ENCODE measurements around the gene RAB11B.
"Not testable (repeated sequence)": the region's sequence is repeated elsewhere in the genome, so short reads cannot be mapped to it uniquely, and the experiment has no call there.

The RAB11B gene

DNA sequence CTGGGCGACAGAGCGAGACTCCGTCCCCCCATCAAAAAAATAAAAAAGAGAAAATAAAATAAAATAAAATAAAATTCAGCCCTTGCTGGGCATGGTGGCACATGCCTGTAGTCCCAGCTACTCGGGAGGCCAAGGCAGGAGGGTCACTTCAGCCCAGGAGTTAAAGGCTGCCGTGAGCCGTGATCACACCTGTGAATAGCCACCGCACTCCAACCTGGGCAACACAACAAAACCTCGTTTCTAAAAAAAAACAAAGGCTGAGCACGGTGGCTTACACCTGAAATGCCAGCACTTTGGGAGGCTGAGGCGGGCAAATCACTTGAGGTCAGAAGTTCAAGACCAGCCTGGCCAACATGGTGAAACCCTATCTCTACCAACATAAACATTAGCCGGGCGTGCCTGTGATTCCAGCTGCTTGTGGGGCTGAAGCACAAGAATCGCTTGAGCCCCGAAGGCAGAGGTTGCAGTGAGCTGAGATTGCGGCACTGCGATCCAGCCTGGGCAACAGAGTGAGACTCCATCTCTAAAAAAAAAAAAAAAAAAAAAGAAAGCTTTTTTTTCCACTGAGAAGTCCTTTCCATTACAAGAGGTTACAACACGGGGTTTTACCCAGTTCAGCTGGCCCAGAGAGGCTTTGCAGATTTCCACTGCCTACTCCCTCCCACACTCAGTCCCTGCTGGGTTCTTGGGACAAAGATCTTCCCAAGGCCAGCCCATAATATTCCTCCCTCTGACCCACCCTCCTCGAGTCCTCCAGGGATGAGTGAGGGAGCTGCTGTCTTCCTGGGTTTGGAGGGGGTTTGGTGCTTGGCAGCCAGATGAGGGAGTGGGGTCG is 19.8 kb upstream of the RAB11B start:
- peak in 1 of 58 donors; percentile 23 for DNase-seq

DNA sequence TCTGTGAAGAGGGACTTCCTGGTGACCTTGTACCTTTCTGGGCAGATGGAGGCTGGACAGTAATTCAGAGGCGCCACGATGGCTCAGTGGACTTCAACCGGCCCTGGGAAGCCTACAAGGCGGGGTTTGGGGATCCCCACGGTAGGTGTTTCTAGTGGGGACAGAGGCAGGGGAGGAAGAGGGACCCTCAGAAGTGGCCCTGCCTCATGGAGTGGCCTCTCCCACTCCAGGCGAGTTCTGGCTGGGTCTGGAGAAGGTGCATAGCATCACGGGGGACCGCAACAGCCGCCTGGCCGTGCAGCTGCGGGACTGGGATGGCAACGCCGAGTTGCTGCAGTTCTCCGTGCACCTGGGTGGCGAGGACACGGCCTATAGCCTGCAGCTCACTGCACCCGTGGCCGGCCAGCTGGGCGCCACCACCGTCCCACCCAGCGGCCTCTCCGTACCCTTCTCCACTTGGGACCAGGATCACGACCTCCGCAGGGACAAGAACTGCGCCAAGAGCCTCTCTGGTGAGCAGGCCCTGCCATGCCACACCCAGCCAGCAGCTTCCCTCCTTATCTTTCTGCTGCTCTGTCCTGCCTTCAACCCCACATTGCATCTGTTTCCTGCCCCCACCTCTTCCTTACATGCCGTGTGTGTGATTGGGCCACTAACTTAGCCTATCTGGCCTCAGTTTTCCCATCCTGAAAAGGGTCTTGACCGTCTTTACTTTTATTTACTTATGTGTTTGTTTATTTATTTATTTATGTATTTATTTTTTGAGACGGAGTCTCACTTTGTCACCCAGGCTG is 19.0 kb upstream of the RAB11B start:
- DNase-seq = peak in 1 of 58 donors; percentile 18

DNA sequence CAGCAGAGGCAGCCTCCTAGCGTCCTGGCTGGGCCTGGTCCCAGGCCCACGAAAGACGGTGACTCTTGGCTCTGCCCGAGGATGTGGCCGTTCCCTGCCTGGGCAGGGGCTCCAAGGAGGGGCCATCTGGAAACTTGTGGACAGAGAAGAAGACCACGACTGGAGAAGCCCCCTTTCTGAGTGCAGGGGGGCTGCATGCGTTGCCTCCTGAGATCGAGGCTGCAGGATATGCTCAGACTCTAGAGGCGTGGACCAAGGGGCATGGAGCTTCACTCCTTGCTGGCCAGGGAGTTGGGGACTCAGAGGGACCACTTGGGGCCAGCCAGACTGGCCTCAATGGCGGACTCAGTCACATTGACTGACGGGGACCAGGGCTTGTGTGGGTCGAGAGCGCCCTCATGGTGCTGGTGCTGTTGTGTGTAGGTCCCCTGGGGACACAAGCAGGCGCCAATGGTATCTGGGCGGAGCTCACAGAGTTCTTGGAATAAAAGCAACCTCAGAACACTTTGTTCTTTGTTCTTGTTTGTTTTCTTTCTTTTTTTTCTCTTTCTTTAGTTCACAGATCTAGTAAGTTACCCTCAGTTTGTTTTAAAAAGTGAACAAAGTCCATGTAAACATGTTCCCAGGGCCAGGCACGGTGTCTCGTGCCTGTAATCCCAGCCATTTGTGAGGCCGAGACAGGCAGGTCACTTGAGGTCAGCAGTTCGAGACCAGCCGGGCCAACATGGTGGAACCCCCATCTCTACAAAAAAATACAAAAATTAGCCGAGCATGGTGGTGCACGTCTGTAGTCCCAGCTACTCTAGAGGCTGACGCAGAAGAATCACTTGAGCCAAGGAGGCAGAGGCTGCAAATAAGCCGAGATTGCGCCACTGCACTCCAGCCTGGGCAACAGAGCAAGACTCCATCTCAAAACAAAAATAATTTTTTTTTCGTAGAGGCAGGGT is 16.0 kb upstream of the RAB11B start:
- peak in 9 of 58 donors; percentile 10 to 37 (median 23) for DNase-seq

DNA sequence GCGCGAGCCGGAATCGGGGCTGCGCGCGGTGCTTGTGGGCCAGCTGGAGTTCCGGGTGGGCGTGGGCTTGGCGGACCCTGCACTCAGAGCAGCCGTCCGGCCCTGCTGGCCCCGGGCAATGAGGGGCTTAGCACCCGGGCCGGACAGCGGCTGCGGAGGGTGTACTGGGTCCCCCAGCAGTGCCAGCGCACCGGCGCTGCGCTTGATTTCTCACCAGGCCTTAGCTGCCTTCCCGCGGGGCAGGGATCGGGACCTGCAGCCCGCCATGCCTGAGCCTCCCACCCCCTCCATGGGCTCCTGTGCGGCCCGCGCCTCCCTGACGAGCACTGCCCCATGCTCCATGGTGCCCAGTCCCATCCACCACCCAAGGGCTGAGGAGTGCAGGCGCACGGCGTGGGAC is 14.4 kb upstream of the RAB11B start:
- not testable (repeated sequence) for DNase-seq

DNA sequence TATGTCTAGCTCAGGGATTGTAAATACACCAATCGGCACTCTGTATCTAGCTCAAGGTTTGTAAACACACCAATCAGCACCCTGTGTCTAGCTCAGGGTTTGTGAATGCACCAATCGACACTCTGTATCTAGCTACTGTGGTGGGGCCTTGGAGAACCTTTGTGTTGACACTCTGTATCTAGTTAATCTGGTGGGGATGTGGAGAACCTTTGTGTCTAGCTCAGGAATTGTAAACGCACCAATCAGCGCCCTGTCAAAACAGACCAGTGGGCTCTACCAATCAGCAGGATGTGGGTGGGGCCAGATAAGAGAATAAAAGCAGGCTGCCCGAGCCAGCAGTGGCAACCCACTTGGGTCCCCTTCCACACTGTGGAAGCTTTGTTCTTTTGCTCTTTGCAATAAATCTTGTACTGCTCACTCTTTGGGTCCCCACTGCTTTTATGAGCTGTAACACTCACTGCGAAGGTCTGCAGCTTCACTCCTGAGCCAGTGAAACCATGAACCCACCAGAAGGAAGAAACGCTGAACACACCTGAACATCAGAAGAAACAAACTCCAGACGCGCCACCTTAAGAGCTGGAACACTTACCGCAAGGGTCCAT is 13.7 kb upstream of the RAB11B start:
- not testable (repeated sequence) for DNase-seq

DNA sequence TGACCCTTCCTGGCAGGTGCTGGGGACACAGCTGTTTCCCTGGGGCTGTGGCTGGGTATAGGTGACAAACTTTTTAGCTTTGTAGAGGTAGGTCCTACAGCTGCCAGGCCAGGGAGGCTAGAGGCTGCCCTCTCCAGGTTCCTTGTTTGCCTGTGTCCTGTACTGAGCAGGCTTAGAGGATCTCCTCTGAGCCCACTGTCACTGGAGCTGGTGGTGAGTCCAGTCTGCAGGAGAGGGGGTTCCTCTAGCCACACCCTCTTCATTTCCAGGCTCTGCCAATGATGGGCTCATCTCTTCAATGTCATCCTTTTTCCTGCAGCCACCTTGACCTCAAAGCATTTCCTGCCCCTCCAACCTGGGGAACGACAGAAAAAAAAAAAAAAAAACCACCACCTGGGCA is 12.6 kb upstream of the RAB11B start:
- no peak for DNase-seq

DNA sequence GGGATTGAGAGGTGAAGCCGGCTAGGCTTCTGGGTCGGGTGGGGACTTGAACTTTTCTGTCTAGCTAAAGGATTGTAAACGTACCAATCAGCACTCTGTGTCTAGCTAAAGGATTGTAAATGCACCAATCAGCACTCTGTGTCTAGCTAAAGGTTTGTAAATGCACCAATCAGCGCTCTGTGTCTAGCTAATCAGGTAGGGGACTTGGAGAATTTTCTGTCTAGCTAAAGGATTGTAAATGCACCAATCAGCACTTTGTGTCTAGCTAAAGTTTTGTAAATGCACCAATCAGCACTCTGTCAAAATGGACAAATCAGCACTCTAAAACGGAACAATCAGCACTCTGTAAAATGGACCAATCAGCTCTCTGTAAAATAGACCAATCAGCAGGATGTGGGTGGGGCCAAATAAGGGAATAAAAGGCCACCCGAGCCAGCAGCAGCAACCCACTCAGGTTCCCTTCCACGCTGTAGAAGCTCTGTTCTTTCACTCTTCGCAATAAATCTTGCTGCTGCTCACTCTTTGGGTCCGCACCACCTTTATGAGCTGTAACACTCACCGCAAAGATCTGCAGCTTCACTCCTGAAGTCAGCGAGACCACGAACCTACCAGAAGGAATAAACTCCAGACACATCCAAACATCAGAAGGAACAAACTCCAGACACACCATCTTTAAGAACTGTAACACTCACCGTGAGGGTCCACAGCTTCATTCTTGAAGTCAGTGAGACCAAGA is 10.8 kb upstream of the RAB11B start:
- not testable (repeated sequence) for DNase-seq

DNA sequence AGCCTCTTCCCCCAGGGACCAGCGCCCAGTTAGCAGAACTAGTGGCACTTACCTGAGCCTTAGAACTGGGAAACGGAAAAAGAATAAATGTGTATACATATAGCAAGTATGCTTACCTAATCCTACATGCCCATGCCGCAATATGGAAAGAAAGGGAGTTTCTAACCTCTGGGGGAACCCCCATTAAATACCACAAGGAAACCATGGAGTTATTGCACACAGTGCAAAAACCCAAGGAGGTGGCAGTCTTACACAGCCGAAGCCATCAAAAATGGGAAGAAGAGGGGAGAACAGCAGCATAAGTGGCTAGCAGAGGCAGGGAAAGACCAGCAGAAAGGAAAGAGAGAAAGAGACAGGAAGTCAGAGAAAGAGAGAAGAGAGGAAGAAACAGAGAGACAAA is 5.6 kb upstream of the RAB11B start:
- not testable (repeated sequence) for DNase-seq

DNA sequence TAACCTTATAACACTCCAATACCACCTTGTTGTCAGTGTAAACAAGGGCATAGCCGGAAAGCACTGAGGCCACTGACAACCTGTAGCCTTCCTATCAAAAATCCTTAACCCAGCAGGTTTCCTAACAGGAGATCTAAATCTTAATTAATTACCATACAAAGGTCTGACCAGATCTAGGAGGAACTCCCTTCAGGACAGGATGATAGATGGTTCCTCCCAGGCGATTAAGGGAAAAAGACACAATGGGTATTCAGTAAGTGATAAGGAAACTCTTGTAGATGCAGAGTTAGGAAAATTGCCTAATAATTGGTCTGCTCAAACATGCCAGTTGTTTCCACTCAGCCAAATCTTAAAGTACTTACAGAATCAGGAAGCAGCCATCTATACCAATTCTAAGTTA is 5.1 kb upstream of the RAB11B start:
- not testable (repeated sequence) for DNase-seq

DNA sequence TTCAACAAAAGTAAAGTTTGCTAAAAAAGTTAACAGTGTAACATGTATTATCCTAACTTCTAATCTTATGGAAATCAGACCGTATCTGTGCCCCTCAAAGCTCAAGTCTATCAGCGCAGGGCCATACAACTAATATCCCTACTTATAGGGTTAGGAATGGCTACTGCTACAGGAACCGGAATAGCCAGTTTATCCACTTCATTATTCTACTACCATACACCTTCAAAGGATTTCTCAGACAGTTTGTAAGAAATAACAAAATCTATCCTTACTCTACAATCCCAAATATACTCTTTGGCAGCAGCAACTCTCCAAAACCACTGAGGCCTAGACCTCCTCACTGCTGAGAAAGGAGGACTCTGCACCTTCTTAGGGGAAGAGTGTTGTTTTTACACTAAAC is 4.6 kb upstream of the RAB11B start:
- DNase-seq = not testable (repeated sequence)

DNA sequence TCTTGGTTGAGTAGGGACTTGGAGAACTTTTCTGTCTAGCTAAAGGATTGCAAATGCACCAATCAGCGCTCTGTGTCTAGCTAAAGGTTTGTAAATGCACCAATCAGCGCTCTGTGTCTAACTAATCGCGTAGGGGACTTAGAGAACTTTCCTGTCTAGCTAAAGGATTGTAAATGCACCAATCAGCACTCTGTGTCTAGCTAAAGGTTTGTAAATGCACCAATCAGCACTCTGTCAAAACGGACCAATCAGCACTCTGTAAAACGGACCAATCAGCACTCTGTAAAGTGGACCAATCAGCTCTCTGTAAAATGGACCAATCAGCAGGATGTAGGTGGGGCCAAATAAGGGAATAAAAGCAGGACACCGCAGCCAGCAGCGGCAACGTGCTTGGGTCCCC is 3.7 kb upstream of the RAB11B start:
- DNase-seq = not testable (repeated sequence)

DNA sequence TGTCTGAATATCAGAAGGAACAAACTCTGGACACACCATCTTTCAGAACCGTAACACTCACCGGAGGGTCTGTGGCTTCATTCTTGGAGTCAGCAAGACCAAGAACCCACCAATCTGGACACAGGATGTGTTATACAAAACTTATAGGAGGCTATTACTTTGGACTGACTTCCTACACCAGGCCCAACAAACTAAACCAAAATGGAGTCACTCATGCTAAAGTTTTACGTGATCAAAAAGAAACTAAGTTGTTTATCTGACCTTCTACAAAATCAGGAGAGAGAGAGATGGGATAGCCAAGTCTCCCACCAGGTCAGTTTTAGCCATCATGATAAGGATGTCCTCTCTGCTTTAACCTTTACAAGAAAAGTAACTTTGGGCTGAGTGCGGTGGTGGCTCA is 3.2 kb upstream of the RAB11B start:
- no peak for DNase-seq

DNA sequence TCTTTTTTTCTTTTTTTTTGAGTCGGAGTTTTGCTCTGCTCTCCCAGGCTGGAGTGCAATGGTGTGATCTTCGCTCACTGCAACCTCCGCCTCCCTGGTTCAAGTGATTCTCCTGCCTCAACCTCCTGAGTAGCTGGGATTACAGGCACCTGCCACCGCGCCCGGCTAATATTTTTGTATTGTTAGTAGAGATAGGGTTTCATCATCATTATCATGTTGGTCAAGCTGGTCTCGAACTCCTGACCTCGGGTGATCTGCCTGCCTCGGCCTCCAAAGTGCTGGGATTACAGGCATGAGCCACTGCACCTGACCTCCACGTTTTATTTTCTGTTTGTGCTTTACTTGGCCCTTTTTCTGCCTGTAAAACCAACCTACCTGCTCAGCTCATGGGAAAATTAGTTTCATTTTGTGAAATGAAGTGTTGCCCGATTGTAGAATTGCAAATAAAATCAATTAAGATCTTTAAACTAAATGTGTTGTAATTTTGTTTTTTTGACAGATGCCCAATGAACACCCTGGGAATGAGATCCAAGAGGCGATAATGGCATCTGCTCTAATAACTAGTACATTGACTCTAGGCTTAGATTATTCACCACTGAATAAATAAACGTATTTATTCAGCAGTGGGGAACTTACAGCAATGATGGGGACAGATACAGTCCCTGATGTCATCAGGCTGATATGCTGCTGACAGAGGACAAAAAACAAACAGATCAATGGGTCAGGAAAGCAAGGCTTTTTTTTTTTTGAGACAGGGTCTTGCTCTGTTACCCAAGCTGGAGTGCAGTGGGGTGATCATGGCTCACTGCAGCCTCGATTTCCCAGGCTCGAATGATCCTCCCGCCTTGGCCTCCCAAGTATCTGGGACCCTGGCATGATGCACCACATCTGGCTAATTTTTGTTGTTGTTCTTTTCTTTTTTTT is 2.2 kb upstream of the RAB11B start:
- no peak for DNase-seq

DNA sequence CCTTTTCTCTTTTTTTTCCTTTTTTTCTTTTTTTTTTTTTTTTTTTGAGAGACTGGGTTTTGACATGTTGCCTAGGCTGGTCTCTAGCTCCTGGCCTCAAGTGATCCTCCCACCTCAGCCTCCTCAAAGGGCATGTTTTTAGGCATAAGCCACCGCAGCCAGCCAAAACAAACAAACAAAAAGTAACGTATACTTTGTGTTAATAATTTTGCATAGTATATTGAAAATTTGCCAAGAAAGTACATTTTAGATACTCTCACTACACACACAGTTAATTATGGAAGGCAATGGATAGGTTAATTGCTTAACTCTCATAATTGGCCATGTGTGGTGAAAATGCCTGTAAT is 1.6 kb upstream of the RAB11B start:
- DNase-seq = no peak

DNA sequence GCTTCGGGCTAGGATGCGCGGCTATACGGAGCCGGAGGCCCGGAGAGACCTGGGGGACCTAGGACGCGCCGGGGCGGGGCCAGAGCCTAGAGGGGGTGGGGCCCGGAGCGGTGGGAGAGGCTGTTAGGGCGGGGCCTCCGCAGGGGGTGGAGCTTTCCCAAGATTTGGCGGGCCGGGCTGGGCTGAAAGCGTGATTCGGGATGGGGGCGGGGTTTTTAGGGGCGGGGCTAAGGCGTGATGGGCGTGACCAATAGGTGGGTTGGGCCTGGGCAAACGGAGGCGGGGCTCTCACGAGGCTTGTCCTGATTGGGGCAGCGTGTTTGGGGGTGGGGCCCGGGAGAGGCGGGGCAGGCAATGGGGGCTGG is 439 bp downstream of the RAB11B start:
- peak in 57 of 58 donors; percentile 26 to 98 (median 93) for DNase-seq

DNA sequence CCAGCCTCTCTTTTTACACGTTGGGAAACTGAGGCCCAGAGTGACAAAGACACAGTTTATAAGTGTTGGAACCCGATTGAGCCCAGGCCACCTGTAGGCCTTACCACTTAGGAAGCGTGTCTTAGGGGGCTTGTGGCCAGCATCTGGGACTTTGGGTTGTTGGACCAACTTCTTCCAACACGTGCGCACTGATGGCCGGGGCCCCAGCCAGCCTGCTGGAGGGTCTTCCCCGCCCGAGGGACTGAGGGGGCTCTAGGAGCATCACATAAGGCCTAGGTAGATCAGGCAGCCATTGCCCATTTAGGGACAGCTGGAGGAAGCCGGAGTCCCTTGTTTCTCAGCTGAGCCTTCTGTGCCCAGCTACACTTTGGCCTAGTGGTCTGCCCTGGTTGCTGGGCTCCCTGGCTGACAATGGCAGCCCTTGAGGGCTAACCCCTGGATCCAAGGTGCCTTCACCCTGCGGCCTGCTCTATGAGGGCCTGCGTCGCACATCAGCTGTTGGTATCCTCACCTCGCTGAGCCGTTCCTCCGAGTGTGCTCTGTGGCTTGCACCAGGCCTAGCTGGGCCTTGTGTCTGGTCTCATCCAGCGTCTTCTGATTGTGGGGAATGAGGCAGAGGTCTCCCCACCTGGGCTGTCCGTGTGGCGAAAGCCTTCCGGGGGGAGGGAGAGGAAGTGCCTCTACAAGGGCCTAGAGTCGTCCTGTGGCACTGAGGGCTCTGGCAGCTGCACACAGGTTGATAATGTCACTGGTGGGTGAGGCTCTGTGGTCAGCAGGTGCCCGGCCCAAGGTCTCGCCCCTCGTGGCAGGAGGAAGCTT is 1.2 kb downstream of the RAB11B start:
- peak in 3 of 58 donors; percentile 35 to 51 (median 43) for DNase-seq

DNA sequence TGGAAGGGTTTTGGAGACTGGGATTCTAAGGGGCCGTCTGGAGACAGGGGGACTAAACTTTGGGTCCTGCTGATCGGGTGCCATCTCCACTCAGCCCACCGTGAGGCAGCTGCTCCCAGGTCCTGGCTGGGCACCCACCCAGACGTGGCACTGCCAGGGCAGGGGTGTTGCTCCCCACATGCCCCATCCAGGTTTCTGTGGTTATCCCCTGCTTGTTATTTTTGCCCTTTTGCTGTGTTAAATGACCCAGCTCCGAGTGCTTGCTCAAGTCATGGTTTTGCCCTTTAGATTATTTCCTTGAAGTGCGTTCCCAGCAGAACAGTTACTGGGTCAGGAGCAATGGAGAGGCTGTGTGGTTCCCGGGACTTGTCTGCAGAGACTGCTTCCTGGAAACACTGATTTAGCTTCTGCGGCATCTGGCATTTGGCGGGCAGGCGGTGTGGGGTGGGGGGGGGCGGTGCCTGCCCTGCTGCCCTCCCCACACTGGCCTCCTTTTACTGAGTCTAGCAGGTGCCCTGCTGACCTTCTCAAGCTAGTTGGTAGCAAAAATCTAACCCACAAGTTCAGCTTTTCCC is 1.9 kb downstream of the RAB11B start:
- DNase-seq = peak in 32 of 58 donors; percentile 10 to 74 (median 32)

Data from anterior cingulate cortex (tissue), 58 donors.